GM21529 (cell line): Measurements from ENCODE around the gene MTG2.
A peak's percentile ranks its signal among the peaks of the same experiment; 100 is the strongest.

ENCODE experiments used
- ATAC-seq: cut with Tn5 transposase; IDR thresholded peaks from one replicate; pipeline ENCODE4 v1.9.1; 2021; ENCODE audit not compliant: unreplicated experiment

Gene MTG2

DNA sequence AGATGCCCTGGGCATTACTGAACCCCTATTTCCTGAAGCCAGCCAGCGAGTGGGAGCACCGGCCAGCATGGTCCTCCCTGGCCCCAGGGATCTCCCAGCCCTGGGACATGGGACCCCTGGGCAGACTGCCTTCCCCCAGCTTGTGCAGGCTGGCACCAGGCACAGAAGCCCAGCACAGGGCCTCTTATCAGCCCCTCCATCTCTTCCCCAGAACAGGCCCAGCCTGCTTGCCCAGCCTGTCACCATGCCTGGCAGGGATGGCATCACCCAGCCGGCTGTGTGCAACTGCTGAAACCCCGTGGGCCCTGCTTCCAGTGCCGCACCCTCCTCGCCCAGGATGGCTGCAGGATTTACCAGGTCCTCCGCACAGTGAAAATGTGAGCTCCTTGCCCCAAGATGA, 49.4 kb downstream of the MTG2 start:
- no peak for ATAC-seq

DNA sequence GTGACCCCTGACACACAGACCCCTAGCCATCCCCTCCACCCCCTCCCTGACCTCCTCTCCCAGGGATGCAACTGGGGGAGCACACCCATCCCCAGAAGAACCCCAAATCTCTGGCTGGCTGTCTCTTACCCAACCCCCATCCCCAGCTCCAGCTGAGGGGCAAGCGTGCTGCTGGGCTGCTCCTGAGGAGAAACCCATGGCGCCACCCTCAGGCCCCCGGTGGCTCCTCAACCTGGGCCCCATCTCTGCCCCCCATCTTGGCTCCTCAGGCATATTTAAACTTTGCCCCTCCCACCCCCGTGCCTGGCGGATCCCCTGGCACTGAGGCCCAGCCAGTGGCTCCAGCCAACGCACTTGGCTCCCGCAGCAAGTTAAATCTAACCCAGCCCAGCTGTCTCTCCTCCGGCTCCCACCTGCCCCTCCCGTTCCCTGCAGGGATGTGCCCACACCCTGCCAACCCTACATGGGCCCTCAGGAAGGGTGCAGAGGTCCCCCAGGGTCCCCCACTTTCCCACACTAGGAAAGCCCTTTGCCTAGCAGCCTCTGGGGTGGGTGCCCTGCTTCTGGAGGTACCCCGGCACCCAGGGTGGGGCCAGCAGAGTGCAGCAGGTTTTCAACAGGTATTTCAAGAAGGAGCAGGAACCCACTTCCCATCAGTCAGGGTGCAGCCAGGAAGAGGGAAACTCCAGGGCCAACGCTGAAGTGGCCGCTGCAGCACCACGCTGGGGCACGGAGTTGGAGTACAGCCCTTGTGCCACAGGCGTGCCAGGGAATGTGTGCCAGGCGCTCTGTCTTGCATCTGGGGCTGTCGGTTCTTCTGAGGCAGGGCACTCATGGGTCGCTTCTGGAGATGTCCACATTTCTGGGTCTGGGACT, 50.2 kb downstream of the MTG2 start:
- ATAC-seq: no peak

DNA sequence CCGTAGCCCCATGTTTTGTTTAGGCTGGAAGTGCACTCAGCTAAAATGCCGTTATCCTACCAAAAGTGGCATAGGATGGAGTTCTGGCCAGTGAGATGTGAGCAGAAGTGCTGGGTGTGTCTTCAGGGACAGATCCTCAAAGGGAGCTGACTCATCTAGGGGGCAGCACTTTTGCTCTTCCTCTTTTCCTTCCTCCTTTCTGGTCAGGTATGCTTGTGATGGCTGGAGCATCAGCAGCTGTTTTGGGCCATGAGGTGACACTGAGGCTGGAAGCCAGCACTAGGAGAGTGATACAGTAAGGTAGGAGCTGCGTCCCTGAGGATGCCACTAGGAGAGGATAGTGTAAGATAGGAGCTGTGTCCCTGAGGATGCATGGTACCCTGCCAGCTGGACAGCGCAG, 50.9 kb downstream of the MTG2 start:
- ATAC-seq: no peak

DNA sequence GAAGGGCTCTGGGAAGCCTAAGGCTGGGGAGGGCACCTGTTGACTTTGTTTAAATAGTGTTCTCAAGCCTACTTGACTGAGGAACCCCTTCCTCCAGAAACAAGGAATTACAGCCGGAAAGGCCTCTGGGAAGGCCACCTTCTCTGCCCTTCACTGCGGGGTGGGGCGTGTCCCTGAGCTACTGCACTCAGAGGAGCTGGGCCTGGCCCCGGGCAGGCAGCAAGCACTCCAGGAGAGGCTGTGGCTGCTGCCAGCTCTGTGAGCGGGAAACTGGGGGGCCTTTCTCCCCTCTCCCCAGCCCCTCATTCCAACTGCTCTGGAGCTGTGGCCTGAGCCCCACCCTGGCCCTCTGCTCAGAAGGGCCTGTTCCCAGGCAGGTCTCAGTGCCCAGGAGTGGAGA, 51.5 kb downstream of the MTG2 start:
- no peak for ATAC-seq

DNA sequence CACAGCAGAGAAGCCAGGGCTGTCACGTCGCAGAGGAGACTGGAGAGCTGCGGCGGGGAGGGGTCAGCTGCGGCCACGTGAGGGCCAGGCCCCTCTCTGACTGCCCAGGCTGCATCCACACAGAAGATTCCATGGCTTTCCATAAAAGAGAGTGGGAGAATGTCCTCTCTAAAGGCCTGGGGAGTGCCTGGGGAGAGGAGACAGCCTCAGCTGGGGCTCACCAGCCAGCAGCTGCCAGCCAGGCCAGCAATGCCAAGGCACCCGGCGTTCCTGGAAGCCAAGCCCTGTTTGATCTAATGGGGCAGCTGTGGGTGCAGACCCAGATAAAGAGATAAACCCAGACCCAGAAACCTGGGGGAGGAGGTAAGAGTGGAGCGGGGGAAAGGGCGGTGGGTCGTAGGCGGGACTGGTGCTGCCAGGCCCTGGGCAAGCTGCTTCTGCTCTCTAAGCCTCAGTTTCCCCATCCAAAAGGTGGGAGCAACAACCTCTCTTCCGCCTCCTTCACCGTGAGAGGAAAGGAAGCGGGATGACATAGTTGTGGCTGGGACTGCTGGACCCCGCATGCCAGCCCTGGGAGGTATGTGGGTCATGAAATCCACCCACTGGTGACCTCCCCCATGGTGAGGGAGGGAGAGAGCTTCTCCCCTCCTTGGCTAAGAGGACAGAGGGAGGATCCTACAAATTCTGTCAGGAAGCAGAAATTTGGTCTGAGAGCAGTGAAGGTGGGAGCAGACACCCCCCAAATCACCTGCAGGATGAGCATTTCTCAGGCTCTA, 52.4 kb downstream of the MTG2 start:
- no peak for ATAC-seq

DNA sequence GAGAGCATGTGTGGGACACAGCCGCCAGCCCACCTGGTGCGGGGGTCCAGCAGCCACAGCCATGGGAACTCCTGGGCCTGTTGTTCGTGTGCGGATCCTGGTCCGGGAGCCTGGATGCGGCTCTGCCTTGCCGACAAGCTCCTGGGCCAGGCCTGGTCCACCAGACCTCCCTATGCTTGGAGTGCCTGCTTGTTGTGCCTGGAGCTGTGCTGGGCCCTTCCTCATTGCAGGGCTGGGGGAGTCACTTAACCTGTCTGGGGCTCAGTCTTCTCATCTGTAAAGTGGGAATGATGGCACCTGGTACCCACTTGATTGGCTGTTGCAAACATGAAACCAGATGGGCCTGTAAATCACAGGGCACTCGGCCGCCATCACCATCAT, 52.9 kb downstream of the MTG2 start:
- ATAC-seq: no peak

DNA sequence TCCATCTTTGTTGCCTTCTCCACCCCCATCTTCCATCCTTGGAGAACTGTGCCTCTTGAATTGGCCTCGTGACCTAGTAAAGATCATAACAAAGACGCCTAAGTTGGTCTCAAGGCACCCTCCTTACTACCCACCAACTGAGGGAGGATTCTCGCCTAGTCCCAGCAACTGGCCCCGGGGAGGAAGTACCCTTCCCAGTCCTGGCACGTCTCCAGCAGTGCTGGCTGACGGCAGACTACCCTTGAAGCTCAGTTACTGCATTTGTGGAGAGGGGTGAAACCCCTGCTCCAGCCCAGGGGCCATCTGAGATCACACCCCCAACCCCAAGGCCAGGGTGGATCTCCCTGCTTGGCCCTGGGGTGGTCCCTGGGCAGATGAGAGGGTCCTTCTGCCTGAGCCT, 53.4 kb downstream of the MTG2 start:
- no peak for ATAC-seq

DNA sequence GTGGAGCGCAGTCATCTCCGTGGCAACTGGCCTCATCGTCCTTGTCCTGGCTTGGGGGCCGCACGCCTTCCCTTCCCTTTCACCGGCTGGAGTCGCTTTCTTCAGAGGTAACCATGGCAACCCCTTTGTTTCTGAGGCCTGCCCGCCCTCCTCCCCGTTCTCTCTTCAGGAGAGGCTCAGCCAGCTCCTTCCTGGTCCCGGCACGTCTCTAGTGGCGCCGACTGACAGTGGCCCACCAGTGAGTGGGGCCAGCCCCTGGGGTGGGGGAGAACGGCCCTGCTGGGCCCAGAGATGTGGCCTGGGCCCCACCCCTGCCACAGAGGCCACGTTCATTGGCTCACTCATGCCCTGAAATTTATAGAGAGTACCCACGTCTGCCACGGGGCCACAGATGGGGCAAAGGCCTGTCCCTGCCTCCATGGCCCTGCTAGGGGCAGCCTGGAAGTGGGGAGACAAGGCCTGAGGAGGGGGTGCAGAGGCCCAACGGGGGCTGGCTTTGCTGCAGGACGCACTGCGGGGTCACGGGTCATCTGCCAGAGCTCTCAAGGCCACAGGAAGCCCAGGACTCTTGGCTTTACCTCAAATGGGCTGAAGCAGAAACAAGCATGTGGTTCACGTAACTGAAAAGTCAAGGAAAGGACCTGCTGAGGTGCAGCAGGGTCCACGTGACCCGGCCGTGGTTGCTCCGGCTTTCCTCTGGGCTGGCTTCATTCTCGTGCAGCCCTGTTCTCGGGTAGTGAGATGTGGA, 54.1 kb downstream of the MTG2 start:
- ATAC-seq: no peak

DNA sequence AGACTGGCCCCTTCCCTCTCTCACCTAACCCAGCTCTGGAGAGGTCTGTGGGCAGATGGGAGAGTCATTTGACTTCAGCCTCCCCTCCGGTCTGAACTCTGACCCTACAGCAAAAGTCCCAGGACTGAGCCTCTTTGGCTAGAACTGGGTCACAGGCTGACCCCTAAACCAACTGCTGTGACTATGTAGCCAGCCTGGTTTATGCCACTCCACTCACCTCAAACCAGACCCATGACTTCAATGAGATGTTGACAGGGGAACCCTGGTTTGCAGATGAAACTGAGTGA, 54.6 kb downstream of the MTG2 start:
- ATAC-seq: no peak

DNA sequence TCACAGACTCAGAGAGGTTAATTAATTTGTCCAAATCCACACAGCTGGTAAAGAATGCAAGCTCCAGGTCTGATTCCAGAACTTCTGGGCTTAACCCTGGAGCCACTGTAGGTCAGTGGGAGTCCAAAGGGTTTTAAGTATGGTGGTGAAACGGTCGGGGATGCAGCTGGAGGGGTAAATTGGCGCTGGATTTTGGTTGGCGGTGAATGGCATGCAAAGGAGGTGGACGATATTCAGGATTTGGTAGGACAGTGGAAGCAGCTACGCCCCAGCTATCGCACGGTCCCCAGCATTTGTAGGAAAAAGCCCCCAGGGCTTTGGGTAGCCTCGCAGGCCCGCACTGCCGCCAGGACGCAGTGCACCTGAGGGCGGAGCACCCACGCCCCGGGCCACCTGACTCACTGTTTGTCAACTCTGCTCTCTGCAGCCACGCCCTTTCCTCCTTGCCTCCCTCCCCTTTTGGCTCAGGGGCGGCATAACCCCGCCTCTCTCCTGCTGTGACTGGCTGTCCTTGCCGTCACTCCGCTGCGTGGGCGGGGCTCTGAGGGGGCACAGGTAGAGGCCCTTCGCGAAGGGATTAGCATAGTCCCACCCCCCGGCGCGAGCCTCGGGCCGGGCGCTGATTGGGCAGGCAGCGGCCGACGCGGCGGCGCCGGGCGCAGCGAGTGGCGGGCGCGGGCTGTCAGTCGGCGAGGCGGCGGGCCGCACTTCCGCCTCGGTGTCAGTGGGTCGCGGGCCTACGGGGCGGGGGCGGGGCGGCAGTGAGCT, 55.2 kb downstream of the MTG2 start, which contains the start of gene OSBPL2:
TSS of gene OSBPL2 (plus strand) at position 721 of the 768 bp plus-strand sequence. CDS start 17,664 bp downstream, outside the sequence.
- ATAC-seq: peak; percentile 98

DNA sequence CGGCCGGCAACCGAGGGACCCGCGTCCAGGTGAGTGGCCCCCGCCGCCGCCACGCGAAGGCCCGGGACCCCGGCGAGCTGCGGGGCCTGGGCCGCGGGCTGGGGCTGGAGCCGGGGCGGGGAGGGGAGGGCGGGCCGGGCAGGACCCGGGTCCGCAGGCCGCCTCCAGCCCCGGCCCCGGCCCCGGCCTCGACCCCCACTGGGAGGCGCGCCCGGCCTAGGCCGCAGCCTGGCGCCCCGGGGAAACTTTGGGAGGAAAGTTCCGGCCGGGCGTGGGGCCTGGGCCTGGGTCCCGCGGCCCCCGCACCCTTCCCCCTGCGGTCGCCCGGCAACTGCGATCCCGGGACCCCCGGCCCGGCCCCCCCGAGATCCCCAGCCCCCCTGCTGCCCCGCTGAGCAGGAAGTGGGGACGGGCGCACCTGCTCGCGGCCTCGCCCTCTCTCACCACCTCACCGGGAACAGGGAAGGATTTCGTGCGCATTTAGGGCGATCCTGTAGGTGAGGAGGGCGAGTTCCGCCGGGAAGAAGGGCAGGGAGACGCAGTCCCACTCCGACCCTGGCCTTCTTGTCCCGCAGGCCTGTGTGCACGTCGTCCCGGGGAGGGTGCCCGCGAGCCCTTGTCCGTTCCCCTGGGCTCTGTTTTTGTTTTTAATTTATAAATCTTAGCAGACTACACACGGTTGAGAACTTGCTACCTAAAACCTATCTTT, 55.9 kb downstream of the MTG2 start:
- no peak for ATAC-seq

DNA sequence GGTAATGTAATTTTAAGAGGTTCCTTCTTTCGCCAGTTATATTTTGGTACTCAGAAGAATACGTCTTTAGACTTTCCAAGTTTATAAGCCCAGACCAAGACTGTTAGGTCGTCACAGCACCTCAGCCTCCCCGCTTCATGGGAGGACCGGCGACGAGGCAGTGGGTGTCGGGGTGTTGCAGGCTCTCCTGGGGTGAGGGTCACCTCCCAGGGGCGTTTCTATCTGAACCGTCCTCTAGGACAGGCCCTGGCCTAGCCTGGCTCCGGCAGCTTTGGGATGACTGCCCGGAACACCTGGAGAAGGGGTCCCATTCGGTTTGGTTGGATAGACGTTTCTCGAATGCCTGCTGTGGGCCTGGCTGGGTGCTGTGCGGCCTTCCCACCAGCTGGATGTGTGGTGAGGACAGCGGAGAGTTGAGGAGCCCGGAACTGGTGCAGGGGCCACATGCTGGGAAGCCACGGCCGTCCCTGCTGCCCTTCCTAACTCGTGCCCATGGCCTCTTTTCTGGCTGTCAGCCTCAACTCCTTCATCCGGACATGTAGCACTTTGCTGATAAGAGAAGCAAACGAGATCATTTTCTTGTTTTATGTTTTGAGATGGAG, 56.6 kb downstream of the MTG2 start:
- no peak for ATAC-seq

DNA sequence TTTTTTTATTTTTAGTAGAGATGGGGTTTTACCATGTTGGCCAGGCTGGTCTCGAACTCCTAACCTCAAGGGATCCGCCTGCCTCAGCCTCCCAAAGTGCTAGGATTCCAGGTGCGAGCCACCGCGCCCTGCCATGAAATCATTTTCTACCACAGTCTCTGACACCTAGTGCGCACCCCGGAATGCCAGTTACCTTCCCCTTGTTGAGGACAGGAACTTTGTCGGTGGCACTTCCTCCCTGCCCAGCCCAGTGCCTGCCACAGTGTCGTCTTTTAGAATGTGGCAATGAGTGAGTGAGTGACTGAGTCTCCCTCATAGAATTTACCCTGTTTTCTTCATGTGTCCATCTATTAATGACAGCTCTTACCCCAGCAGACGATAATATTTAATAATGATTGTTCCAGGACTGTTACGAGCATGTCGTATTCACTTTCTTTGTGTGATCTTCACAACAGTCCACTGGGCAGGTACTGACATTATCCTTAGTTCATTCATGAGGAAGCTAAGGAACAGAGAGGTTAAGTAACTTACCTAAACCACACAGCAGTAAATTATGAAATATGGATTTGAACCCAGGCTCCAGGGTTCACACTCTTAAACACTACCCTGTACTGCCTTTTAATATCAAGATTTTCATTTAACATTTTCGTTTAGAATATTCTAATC, 57.3 kb downstream of the MTG2 start:
- no peak for ATAC-seq

DNA sequence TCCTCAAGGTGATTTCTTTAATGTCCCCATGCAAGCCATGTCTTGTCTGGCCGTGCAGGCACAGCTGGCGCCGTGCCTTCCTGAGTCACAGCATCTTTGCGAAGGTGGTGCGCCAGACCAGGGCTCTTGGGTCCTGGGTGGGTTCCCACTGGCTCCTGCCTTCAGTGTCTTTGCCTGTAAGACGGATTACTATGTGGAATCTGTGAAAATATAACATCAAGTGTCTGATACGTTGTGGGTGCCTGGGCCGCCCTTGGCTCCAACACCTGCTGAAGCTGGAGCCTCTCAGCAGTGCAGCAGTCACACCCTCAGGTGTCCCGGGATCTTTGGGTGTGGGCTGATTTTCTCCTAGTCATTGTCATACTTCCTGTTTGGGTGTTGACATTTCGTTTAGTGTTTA, 58.7 kb downstream of the MTG2 start:
- no peak for ATAC-seq

DNA sequence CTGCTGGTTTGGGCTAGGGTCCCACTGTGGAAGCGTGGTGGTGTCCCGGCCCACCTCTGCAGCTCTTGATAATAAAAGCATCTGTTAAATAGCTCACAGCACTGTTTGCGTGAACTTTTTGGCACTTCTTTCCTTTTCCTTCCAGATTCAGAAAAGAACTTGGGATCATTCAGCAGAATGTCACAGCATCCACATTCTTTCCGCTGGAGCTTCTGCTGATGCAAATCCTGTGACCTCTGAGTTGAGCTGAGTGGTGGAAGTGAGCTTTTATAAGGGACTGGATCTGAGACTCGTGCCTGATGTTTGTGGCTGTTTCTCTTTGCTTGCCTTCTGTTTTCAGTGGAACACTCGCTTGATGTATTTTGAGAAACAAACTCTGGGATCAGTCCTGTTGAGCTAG, 59.3 kb downstream of the MTG2 start:
- no peak for ATAC-seq

DNA sequence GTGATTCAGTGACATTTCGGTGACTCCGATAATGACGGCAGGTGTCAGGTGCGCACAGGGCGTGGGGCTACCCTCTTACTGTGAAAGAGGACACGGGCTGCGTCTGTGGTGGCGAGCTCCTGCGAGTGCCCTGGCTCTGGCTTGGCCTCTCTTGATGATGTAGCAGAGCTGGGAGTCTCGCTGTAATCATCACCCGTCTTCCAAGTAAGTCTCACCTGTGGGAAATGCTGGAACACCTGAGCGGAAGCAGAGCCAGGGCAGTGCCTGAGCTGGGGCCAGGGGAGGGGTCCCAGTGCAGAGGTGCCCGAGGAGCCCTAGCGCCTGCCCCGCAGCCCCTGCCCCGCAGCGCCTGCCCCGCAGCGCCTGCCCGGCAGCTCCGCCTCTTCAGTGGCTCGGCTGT, 60.3 kb downstream of the MTG2 start:
- no peak for ATAC-seq

DNA sequence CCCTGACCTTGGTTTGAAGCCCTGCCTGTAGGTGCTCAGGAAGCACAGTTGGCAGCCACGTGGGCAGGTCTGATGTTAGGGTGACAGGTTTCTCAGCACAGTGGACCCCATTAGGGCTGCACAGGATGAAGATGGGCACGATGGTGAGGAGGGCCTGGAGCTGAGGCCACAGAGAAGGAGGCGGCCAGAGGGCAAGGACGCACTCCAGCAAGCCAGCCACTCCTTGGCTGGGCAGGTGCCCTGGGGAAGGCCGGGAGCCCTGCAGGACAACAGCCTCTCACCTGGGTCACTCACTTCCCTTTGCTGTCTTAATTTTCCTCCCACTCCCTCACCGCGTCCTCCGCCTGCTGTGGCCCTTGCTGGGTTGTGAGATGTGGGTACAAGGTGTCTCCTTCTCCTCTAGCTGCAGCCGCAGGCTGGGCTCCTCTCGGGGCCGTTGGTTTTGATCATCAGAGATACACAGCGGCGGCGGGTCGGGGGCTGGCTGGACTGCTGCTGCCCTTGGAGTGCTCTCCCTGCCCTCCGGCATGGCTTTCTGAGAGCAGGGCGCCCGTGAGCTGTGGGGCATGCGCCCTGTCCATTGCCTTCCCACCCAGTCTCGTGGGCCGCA, 61.2 kb downstream of the MTG2 start:
- ATAC-seq: no peak

DNA sequence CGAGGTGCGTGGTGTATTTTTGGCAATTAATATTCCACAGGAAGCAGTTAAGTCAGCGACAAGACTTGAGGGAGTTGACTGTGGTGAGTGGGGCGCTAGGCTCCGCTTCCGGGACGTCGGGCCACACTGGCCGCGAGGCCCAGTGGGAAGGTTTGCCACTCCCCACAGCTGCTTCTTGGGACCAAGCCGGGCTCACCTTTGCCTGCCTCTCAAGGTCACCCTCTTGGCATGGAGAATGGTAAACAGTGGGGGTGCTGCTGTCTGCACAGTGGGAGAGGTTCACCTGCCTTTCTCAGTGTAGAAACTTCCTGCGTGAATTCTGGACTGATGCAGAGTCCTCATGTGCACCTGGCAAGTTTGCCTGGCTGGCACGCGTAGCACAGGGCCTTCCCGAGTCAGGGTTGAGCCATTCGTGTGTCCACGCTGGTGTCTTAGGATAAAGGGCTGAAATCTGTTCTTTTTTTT, 61.8 kb downstream of the MTG2 start:
- ATAC-seq: no peak

DNA sequence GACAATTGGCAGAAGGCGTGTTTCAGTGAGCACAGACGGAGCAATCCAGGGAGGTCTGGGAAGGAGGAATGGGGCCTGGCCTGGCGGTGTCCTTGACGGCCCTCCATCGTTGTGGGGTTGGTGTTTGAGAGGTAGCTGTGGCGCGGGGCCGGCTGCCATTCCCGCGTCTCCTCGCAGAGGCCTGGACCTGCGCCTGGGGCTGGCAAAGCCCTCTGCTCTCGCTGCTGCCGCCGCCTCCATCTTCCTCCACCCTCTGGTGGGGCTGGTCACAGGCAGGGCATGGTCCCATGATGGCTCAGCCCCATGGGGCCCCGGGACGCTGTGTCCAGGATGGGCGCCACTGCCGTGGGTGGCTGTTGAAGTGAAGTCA, 63.1 kb downstream of the MTG2 start:
- ATAC-seq: no peak
